SJCRH30 (cell line): ENCODE data around the gene GRIK2. TPM values are rescaled to one million over a fixed set of nuclear protein-coding genes. Genes with fewer than 3 reads are reported as not detected.
A peak's percentile ranks its signal among the peaks of the same experiment; 100 is the strongest.
"Not testable (repeated sequence)": the region's sequence is repeated elsewhere in the genome, so short reads cannot be mapped to it uniquely, and the experiment has no call there.

ENCODE experiments used
- DNase-seq, 2 experiments: peaks; one replicate each; pipeline ENCODE4 v3.0.0-alpha.2; 2015 to 2020
- H3K27ac ChIP-seq: fragments of 250-450 bp; sonication (Bioruptor Pico); 2 replicates; pipeline ENCODE4 v1.5.1; 2020; ENCODE audit warnings: mild to moderate bottlenecking, moderate library complexity
- H3K27me3 ChIP-seq: fragments of 250-450 bp; sonication (Bioruptor Pico); 2 replicates; pipeline ENCODE4 v1.5.1; 2020; ENCODE audit warnings: mild to moderate bottlenecking, moderate library complexity
- H3K36me3 ChIP-seq: fragments of 250-450 bp; sonication (Bioruptor Pico); 2 replicates; pipeline ENCODE4 v1.5.1; 2020; ENCODE audit warnings: mild to moderate bottlenecking, moderate library complexity
- H3K4me1 ChIP-seq: fragments of 250-450 bp; sonication (Bioruptor Pico); 2 replicates; pipeline ENCODE4 v1.5.1; 2020; ENCODE audit warnings: mild to moderate bottlenecking, moderate library complexity
- H3K4me3 ChIP-seq: fragments of 250-450 bp; sonication (Bioruptor Pico); 2 replicates; pipeline ENCODE4 v1.5.1; 2020; ENCODE audit warnings: mild to moderate bottlenecking, moderate library complexity
- H3K9me3 ChIP-seq: fragments of 250-450 bp; sonication (Bioruptor Pico); replicated peaks from 2 replicates; pipeline ENCODE4 v1.5.1; 2020; ENCODE audit warnings: mild to moderate bottlenecking, moderate library complexity
- total RNA-seq: library from RNA; depleted of rRNA; stranded (reverse); fragments of >200 nt; shearing (Covaris generic); gene quantifications from 2 replicates; pipeline ENCODE4 v1.2.3, GENCODE V29; 2014

GRIK2 gene
- total RNA-seq, 1 experiment from 2014 or later, result 0.22 TPM

DNA sequence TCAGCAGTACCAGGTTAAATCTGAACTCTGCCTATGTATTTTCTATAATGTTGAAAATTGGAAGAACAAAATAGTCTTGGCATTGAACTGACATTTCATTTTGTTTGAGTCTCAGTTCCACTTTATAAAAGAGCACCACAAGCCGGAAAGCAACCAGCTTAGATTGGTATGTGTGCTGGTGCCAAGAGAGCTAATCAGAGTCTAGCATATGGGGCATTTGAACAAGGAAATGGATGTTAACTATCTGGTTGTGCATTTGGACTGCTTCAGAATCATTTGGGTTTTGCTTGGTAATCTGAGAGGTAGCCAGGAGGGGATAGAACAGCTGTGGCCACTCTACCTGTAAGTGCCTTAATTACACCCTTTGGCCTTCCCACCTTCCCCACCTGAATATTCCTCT, 184.8 kb downstream of the GRIK2 start:
- H3K27ac ChIP-seq, result no peak overlapping the region
- no peak overlapping the region for H3K4me3 ChIP-seq
- DNase-seq, result no peak
- H3K4me1 ChIP-seq, result no peaks in the 10 kb centered on the region
- no peaks in the 10 kb centered on the region for H3K27me3 ChIP-seq
- H3K9me3 ChIP-seq, result no peaks in the 10 kb centered on the region
- H3K36me3 ChIP-seq, result no peaks in the 10 kb centered on the region

DNA sequence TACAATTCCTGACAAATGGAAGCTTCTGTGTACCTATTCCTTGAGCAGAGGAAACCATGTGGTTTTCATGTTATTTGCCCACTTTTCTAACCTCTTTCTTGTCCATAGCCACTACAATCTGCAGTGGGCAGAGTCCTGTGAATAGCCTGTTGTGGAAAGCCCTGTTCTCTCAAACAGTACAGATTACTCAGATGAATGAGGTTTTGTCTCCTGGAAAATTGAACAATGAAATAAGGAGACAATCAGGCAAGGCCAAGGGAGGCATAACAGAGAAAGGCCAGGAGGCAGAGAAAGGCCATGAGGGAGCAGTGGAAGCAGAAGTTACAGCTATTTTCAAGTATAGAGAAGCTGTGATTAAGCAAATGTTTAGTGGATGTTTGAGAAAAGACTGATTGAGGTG, 189.3 kb downstream of the GRIK2 start:
- no peaks in the 10 kb centered on the region for H3K36me3 ChIP-seq
- H3K4me1 ChIP-seq, result no peaks in the 10 kb centered on the region
- H3K9me3 ChIP-seq, result no peaks in the 10 kb centered on the region
- H3K27me3 ChIP-seq, result 0 out of 2 replicates have a peak, but pooled peaks cover 5% of the 10 kb centered on the region
- H3K4me3 ChIP-seq, result no peak overlapping the region
- no peak overlapping the region for H3K27ac ChIP-seq
- no peak for DNase-seq

- H3K9me3 ChIP-seq, result no peaks in the 10 kb centered on the region
- H3K27me3 ChIP-seq, result 0 out of 2 replicates have a peak, but pooled peaks cover 5% of the 10 kb centered on the region
- H3K4me3 ChIP-seq, result no peak overlapping the region
- no peak overlapping the region for H3K27ac ChIP-seq
- H3K4me1 ChIP-seq, result no peaks in the 10 kb centered on the region
- DNase-seq, result no peak
- no peaks in the 10 kb centered on the region for H3K36me3 ChIP-seq
These were observed 192.0 kb downstream of the GRIK2 start for GRCh38 chr6:101585501-101585900.

DNA sequence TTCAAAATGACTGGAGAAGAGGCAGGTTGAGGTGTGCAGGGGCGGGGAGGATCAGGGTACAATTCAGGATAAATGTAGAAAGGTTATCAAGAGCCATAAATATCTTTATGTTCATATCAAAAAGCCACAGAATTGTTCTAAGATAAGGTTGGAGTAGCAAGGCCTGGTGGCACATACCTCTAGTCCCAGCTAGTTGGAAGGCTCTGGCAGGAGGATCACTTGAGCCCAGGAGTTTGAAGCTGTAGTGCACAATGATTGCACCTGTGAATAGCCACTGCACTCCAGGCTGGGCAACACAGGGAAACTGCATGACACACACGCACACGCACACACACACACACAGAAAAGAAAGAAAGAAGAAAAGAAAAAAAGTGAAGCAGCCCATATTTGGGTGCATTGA, 194.8 kb downstream of the GRIK2 start:
- Histone ChIP-seq H3K27ac (no peak overlapping the region), H3K9me3 (no peaks in the 10 kb centered on the region), H3K4me1 (no peaks in the 10 kb centered on the region), H3K4me3 (no peak overlapping the region), H3K36me3 (no peaks in the 10 kb centered on the region), H3K27me3 (0 out of 2 replicates have a peak, but pooled peaks cover 5% of the 10 kb centered on the region)
- no peak for DNase-seq

GRCh38 chr6:101595276-101595675, 201.8 kb downstream of the GRIK2 start:
- no peaks in the 10 kb centered on the region for H3K27me3 ChIP-seq
- H3K4me3 ChIP-seq, result no peak overlapping the region
- no peak for DNase-seq
- no peaks in the 10 kb centered on the region for H3K9me3 ChIP-seq
- no peak overlapping the region for H3K27ac ChIP-seq
- H3K4me1 ChIP-seq, result peaks cover 11% of the 10 kb centered on the region
- H3K36me3 ChIP-seq, result no peaks in the 10 kb centered on the region

DNA sequence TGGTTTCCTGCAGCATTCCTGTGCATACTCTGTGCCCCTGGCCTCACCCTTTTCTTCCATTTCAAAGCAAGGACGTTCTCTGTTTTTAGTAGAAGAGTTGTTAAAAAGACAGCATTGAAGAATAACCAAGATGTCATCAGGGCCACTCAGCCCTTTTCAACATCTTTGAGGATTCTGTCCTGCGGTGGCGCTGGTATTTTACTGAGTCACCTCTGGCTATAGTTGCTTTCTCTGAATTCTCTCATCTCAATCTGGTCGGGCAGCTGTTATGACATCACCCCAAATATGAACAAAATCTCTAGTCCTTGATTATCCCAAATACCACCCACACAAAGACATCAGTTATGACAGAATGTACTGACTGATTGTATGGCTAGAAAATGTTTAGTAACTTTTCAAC, 204.2 kb downstream of the GRIK2 start:
- no peak overlapping the region for H3K4me3 ChIP-seq
- DNase-seq, result peak; percentile 66 to 82

GRCh38 chr6:101605426-101605825, 211.9 kb downstream of the GRIK2 start:
- H3K27ac ChIP-seq, result no peak overlapping the region
- no peaks in the 10 kb centered on the region for H3K27me3 ChIP-seq
- no peak overlapping the region for H3K4me3 ChIP-seq
- no peaks in the 10 kb centered on the region for H3K4me1 ChIP-seq
- DNase-seq, result no peak
- no peaks in the 10 kb centered on the region for H3K36me3 ChIP-seq
- H3K9me3 ChIP-seq, result no peaks in the 10 kb centered on the region

More for the DNA sequence above, 204.2 kb downstream of the GRIK2 start:
- H3K4me1 ChIP-seq, result peaks cover 11% of the 10 kb centered on the region
- H3K36me3 ChIP-seq, result no peaks in the 10 kb centered on the region
- H3K27me3 ChIP-seq, result no peaks in the 10 kb centered on the region
- H3K27ac ChIP-seq, result peak overlapping the region; percentile 74
- no peaks in the 10 kb centered on the region for H3K9me3 ChIP-seq

DNA sequence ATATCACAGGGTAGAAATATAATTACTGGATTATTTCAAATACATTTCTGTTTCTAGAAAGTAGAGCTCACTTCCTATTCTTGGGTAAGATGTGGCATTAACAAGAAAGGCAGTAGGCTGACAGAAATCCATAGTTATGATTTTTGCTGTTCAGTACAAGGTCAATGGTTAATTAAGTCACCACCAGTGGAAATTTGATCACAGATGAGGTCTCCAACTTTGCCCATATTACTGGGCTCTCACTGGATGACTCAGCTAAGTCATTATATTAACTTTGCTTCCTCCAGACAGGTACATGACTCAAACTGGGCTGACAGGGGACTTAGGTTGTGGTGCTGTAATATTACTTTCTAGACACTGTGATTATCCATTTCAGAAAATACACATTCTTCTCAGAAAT, 212.4 kb downstream of the GRIK2 start:
- Histone ChIP-seq H3K9me3 (no peaks in the 10 kb centered on the region), H3K4me1 (no peaks in the 10 kb centered on the region), H3K36me3 (no peaks in the 10 kb centered on the region), H3K4me3 (no peak overlapping the region), H3K27me3 (no peaks in the 10 kb centered on the region), H3K27ac (no peak overlapping the region)
- DNase-seq, result peak in 1 of 2 experiments; percentile 9

- Histone ChIP-seq H3K9me3 (no peaks in the 10 kb centered on the region), H3K4me1 (no peaks in the 10 kb centered on the region), H3K4me3 (no peak overlapping the region), H3K27me3 (no peaks in the 10 kb centered on the region), H3K27ac (no peak overlapping the region), H3K36me3 (no peaks in the 10 kb centered on the region)
- no peak for DNase-seq
These were observed 213.7 kb downstream of the GRIK2 start for GRCh38 chr6:101607111-101607690.

DNA sequence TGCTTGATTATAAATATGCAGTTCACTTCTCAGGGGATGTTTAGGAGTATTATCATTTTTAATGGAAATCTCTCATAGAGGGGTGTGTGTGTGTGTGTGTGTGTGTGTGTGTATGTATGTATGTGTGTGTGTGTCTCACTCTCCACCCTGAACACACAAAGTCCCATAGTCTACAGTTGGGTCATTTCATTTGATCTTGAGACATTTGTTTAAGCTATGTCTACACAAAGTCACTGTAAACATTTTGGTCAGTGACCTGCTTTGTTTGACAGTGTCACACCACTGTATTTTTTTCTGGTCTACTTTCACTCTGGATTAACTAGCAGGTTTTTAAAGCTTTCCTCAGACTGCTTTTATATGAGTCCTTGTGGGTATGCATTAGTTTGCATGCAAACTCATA, 215.2 kb downstream of the GRIK2 start:
- Histone ChIP-seq H3K4me1 (no peaks in the 10 kb centered on the region), H3K36me3 (no peaks in the 10 kb centered on the region), H3K27ac (no peak overlapping the region), H3K9me3 (no peaks in the 10 kb centered on the region), H3K4me3 (no peak overlapping the region), H3K27me3 (no peaks in the 10 kb centered on the region)
- no peak for DNase-seq

GRCh38 chr6:101613556-101613955, 220.0 kb downstream of the GRIK2 start:
- H3K27me3 ChIP-seq, result no peaks in the 10 kb centered on the region
- no peaks in the 10 kb centered on the region for H3K4me1 ChIP-seq
- no peaks in the 10 kb centered on the region for H3K9me3 ChIP-seq
- DNase-seq, result no peak
- no peaks in the 10 kb centered on the region for H3K36me3 ChIP-seq
- no peak overlapping the region for H3K27ac ChIP-seq
- H3K4me3 ChIP-seq, result no peak overlapping the region

DNA sequence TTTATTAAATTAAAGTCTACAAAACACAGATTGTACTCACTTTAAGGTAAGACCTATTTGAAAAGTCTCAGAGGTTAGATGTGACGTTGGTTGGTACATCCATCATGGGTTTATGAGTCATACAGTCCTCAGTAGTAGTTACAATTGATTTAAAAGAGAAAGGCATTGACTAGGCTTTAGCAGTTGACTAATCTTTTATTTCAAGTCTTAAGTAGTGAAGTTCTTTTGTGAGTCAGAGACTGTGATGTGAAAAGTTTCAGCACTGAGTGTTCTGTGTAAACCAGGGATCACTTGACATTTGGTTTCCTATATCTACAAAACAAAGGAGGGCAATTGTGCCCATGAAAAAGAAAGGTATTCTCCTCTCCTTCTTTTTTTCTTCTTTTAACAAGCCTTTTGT, 221.3 kb downstream of the GRIK2 start:
- Histone ChIP-seq H3K9me3 (no peaks in the 10 kb centered on the region), H3K27ac (no peak overlapping the region), H3K27me3 (no peaks in the 10 kb centered on the region), H3K4me3 (no peak overlapping the region), H3K4me1 (no peaks in the 10 kb centered on the region), H3K36me3 (no peaks in the 10 kb centered on the region)
- DNase-seq, result no peak

DNA sequence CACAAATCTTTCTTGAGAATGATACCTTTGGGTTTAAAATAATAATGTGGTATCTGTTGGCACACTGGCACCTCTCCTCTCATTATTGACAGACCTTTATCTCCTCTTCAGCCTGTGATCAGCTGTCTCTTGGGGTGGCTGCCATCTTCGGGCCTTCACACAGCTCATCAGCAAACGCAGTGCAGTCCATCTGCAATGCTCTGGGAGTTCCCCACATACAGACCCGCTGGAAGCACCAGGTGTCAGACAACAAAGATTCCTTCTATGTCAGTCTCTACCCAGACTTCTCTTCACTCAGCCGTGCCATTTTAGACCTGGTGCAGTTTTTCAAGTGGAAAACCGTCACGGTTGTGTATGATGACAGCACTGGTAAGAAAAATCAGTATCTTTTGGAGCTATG, 232.8 kb downstream of the GRIK2 start:
- no peaks in the 10 kb centered on the region for H3K4me1 ChIP-seq
- no peaks in the 10 kb centered on the region for H3K9me3 ChIP-seq
- no peak overlapping the region for H3K27ac ChIP-seq
- H3K36me3 ChIP-seq, result no peaks in the 10 kb centered on the region
- H3K27me3 ChIP-seq, result no peaks in the 10 kb centered on the region
- H3K4me3 ChIP-seq, result no peak overlapping the region
- DNase-seq, result peak in 1 of 2 experiments; percentile 9

DNA sequence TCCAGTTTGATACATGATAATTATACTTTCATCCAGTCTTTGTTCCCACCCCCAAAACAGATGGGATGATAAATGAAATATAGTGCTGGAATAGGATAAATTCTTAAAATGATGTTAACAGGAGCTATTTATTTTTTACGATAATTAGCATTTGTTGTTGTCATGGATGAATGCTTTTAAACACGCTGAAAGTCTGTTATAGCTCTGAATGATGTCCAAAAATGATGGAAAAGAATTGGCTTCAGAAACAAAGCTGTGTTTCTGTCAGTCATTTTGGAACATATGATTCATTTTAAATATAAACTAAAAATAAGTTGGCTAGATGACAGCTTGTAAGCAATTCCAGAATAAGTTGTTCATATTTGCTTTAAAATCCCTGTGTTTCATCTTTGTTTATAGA, 237.4 kb downstream of the GRIK2 start:
- no peak for DNase-seq
- no peak overlapping the region for H3K4me3 ChIP-seq
- H3K4me1 ChIP-seq, result no peaks in the 10 kb centered on the region
- no peaks in the 10 kb centered on the region for H3K27me3 ChIP-seq
- H3K36me3 ChIP-seq, result no peaks in the 10 kb centered on the region
- H3K27ac ChIP-seq, result no peak overlapping the region
- H3K9me3 ChIP-seq, result no peaks in the 10 kb centered on the region

- Histone ChIP-seq H3K27ac (no peak overlapping the region), H3K27me3 (no peaks in the 10 kb centered on the region), H3K9me3 (no peaks in the 10 kb centered on the region)
These were observed 239.6 kb downstream of the GRIK2 start for GRCh38 chr6:101633081-101633480.

DNA sequence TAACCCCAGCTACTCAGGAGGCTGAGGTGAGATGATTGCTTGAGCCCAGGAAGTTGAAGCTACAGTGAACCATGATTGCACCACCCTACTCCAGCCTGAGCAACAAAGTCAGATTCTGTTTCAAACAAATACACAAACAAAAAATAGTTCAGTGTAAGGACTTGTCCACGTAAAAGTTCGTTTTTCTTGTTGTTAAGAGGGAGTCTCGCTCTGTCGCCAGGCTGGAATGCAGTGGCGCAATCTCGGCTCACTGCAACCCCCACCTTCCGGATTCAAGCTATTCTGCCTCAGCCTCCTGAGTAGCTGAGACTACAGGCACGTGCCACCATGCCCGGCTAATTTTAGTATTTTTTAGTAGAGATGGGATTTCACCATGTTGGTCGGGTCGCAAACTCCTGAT, 245.4 kb downstream of the GRIK2 start:
- H3K9me3 ChIP-seq, H3K4me1 ChIP-seq, DNase-seq, H3K36me3 ChIP-seq, H3K27ac ChIP-seq, H3K4me3 ChIP-seq, H3K27me3 ChIP-seq: not testable (repeated sequence)

More at GRCh38 chr6:101633081-101633480, 239.6 kb downstream of the GRIK2 start:
- no peak for DNase-seq
- H3K4me1 ChIP-seq, result no peaks in the 10 kb centered on the region
- no peaks in the 10 kb centered on the region for H3K36me3 ChIP-seq
- no peak overlapping the region for H3K4me3 ChIP-seq
